ENCODE measurements around the gene SNCAIP. TPM values are rescaled to one million over a fixed set of nuclear protein-coding genes. Genes with fewer than 3 reads are reported as not detected.

SNCAIP gene
- total RNA-seq, 1 experiment from 2014 or later = 3.0 TPM

DNA sequence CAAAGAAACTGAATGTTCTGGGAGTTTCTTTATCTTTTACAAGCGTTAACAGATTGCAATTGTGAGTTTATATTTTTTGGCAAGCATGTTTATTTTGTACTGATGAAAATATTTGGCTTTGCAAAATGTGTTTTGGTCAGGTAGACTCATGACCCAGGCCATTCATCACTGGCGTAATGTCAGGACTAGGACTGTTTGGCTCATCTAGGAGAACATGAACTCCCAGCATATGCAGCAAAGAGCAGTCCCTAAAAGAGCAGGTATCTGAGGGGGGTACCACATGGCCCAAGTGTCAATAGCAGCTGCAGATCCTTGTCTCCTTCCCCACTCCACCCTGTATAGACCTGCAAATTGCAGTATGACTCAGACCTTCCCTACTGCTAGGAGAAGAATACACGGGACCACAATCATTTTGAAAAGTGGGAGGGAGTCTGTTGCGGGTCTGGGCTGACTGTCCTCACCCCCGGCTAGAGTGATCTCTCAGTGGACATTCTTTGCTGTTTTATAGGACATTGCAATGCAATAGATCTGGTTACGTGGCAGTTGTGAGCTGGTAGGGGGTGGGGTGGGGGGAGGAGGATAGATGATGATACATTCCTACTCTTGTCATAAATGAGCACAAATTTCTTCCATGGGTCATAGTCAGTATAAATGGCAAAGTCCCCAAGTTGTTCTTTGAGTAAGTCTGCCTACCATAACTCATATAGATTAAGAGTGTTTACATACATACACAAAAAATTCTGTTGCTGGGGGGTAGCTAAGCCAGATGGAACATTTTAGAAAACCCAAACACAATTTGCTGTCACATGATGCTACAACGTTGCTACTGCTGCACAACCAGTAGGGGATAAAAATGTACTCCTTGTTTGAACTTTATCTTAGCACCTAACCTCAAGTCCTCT, 20.8 kb upstream of the SNCAIP start:
- H3K79me2 ChIP-seq (ENCODE audit: insufficient read depth, low read length) = no peaks in the 10 kb centered on the region
- no peak overlapping the region for H3K18ac ChIP-seq (ENCODE audit: insufficient read length, low read depth, low read length)
- H3K4ac ChIP-seq (ENCODE audit: low read depth, low read length) = no peak overlapping the region
- no peak overlapping the region for H4K5ac ChIP-seq (ENCODE audit: insufficient read length, low read depth, low read length)
- DNase-seq = peak; percentile 45
- WGBS (ENCODE audit: extremely low coverage, insufficient read length, low lambda C conversion rate) = no CpG with 5 or more reads among the region's 7 CpGs
- H2AFZ ChIP-seq (ENCODE audit: low read length) = no peak overlapping the region
- H2BK15ac ChIP-seq (ENCODE audit: low read depth, low read length) = no peak overlapping the region
- no peak overlapping the region for H3K4me3 Mint-ChIP-seq
- no peak overlapping the region for H3K9ac ChIP-seq (ENCODE audit: extremely low read depth, insufficient read length, low read length)
- no peak overlapping the region for H4K91ac ChIP-seq (ENCODE audit: insufficient read length, low read depth, low read length)
- H3K4me1 Mint-ChIP-seq = peaks cover 31 to 46% of the 10 kb centered on the region in 2 experiments
- H2AK5ac ChIP-seq (ENCODE audit: insufficient read length, low read length) = no peak overlapping the region
- no peaks in the 10 kb centered on the region for H3K23me2 ChIP-seq (ENCODE audit: insufficient read length, low read depth, low read length, poor library complexity, severe bottlenecking)
- H3K27me3 ChIP-seq (ENCODE audit: insufficient read depth, low read length) = no peaks in the 10 kb centered on the region
- no peaks in the 10 kb centered on the region for H3K9me3 ChIP-seq (ENCODE audit: control insufficient read depth, low read depth, low read length)
- no peaks in the 10 kb centered on the region for H3K27me3 Mint-ChIP-seq (ENCODE audit: low read depth)
- no peaks in the 10 kb centered on the region for H3K79me1 ChIP-seq (ENCODE audit: insufficient read depth, low read depth, low read length, poor library complexity, severe bottlenecking)
- H3K4me1 ChIP-seq (ENCODE audit: insufficient read depth, low read length) = peaks cover 15% of the 10 kb centered on the region; the same call in 1 of the 2 replicates
- H2BK120ac ChIP-seq (ENCODE audit: low read depth, low read length, poor library complexity, severe bottlenecking) = no peak overlapping the region
- no peak overlapping the region for H2BK20ac ChIP-seq (ENCODE audit: low read depth, low read length, poor library complexity, severe bottlenecking)
- H3K36me3 Mint-ChIP-seq (ENCODE audit: insufficient read depth in 1 of 3, low read depth in 3 of 3) = peaks cover 0 to 12% (median 4%) of the 10 kb centered on the region in 3 experiments; a peak in 2 of 7 replicates
- peaks cover 9 to 11% of the 10 kb centered on the region in 2 experiments; a peak in 4 of 5 replicates for H3K9me3 Mint-ChIP-seq
- H2BK5ac ChIP-seq (ENCODE audit: insufficient read length, low read length) = no peak overlapping the region
- H3K4me2 ChIP-seq (ENCODE audit: insufficient read depth, insufficient read length, low read length) = no peak overlapping the region
- no peak overlapping the region for H2BK12ac ChIP-seq (ENCODE audit: insufficient read length, low read depth, low read length)
- H4K8ac ChIP-seq (replicated peaks; ENCODE audit: insufficient read length, low read depth, low read length) = no peak overlapping the region
- H3K14ac ChIP-seq (ENCODE audit: insufficient read depth, low read length) = no peak overlapping the region
- H3K56ac ChIP-seq (ENCODE audit: insufficient read length, low read depth, low read length) = no peak overlapping the region
- H3K27ac Mint-ChIP-seq = no peak overlapping the region; a peak in 1 of 7 replicates
- no peak overlapping the region for H3T11ph ChIP-seq (ENCODE audit: low read length)
- TF ChIP-seq CTCF (conservative IDR thresholded peaks at IDR 0.05) = no peak
- H4K20me1 ChIP-seq (ENCODE audit: control insufficient read depth, insufficient read depth, insufficient read length) = no peaks in the 10 kb centered on the region
- no peak overlapping the region for H3K27ac ChIP-seq (ENCODE audit: insufficient read length, low read depth, low read length)
- H3K23ac ChIP-seq (ENCODE audit: insufficient read length, low read depth, low read length) = no peak overlapping the region
